PC-9 (cell line): ENCODE data around the gene SLC5A5. TPM values are rescaled to one million over a fixed set of nuclear protein-coding genes. Genes with fewer than 3 reads are reported as not detected.
A peak's percentile ranks its signal among the peaks of the same experiment; 100 is the strongest.

ENCODE experiments used
- BruUV-seq: library from RNA; stranded (reverse); fragments of 400-500 nt; replicated peaks from 2 replicates; lab custom pipeline; 2021; lab: Mats Ljungman, UMichigan
- CTCF ChIA-PET: fragments of 300-600 bp; sonication (Branson Sonifier 250); formaldehyde crosslinking; loops from one replicate; lab custom pipeline; 2022; ENCODE audit warnings: antibody characterized with exemption; lab: Charles Lee
- POLR2A ChIA-PET: fragments of 300-600 bp; sonication (Branson Sonifier 250); formaldehyde crosslinking; loops from one replicate; lab custom pipeline; 2022; ENCODE audit warnings: antibody characterized with exemption; ENCODE audit not compliant: unreplicated experiment; lab: Charles Lee
- DNase-seq, 2 experiments: peaks; one replicate each; pipeline versions ENCODE4 v3.0.0 to v3.0.0-alpha.2; 2015 to 2022; ENCODE audit warnings: mixed read lengths in 1 of 2
- H2AFZ ChIP-seq: fragments of 200-600 bp; sonication (generic); 2 replicates; pipeline ENCODE4 v1.8.1; 2017; ENCODE audit warnings: antibody characterized with exemption
- H3F3A ChIP-seq: fragments of 200-600 bp; sonication (generic); 2 replicates; pipeline ENCODE4 v1.8.1; 2017; ENCODE audit warnings: antibody characterized with exemption, mild to moderate bottlenecking, low read depth; ENCODE audit not compliant: insufficient read depth
- H3K27ac ChIP-seq: fragments of 200-600 bp; sonication (generic); 2 replicates; pipeline ENCODE4 v1.6.1; 2016; ENCODE audit warnings: mixed run types
- H3K27me3 ChIP-seq: fragments of 200-600 bp; sonication (generic); 2 replicates; pipeline ENCODE4 v1.6.1; 2016; ENCODE audit warnings: low read depth, mixed run types; ENCODE audit not compliant: insufficient read depth
- H3K36me3 ChIP-seq: fragments of 200-600 bp; sonication (generic); 2 replicates; pipeline ENCODE4 v1.6.1; 2016; ENCODE audit warnings: low read depth, mixed run types
- H3K4me1 ChIP-seq: fragments of 200-600 bp; sonication (generic); replicated peaks from 2 replicates; pipeline ENCODE4 v1.6.1; 2016; ENCODE audit warnings: mixed run types; ENCODE audit not compliant: insufficient read depth
- H3K4me2 ChIP-seq: fragments of 200-600 bp; sonication (generic); 2 replicates; pipeline ENCODE4 v1.6.1; 2017; ENCODE audit warnings: mixed run types
- H3K4me3 ChIP-seq: fragments of 200-600 bp; sonication (generic); 2 replicates; pipeline ENCODE4 v1.6.1; 2016; ENCODE audit warnings: mixed run types
- H3K79me2 ChIP-seq: fragments of 200-600 bp; sonication (generic); 2 replicates; pipeline ENCODE4 v1.6.1; 2017; ENCODE audit warnings: low read depth, mixed run types
- H3K9me2 ChIP-seq: fragments of 200-600 bp; sonication (generic); 2 replicates; pipeline ENCODE4 v1.8.1; 2017; ENCODE audit warnings: mild to moderate bottlenecking; ENCODE audit not compliant: insufficient read depth
- H3K9me3 ChIP-seq: fragments of 200-600 bp; sonication (generic); 2 replicates; pipeline ENCODE4 v1.8.1; 2016; ENCODE audit warnings: low read depth; ENCODE audit not compliant: insufficient read depth
- H4K20me1 ChIP-seq: fragments of 200-600 bp; sonication (generic); 2 replicates; pipeline ENCODE4 v1.8.1; 2017; ENCODE audit not compliant: insufficient read depth
- EZH2 ChIP-seq: fragments of 200-600 bp; sonication (generic); IDR thresholded peaks from 2 replicates; pipeline ENCODE4 v1.8.0; 2017; ENCODE audit warnings: antibody characterized with exemption, low read depth
- intact Hi-C: fragments of 100-400 bp; cut with micrococcal nuclease; formaldehyde crosslinking; loops from one replicate; pipeline ENCODE4 v1.10.0; 2022; ENCODE audit not compliant: unreplicated experiment
- total RNA-seq: library from RNA; stranded (reverse); gene quantifications from 2 replicates; pipeline ENCODE4 v1.2.3, GENCODE V29; 2021
- TF ChIP-seq, protein P1 (sequence below): fragments of 200-600 bp; sonication (generic); conservative IDR thresholded peaks from 2 replicates; pipeline ENCODE4 v1.6.1; 2017; ENCODE audit warnings: mixed run types, antibody characterized with exemption, mild to moderate bottlenecking, moderate library complexity

Gene SLC5A5
- total RNA-seq, 1 experiment from 2014 or later = not detected

DNA sequence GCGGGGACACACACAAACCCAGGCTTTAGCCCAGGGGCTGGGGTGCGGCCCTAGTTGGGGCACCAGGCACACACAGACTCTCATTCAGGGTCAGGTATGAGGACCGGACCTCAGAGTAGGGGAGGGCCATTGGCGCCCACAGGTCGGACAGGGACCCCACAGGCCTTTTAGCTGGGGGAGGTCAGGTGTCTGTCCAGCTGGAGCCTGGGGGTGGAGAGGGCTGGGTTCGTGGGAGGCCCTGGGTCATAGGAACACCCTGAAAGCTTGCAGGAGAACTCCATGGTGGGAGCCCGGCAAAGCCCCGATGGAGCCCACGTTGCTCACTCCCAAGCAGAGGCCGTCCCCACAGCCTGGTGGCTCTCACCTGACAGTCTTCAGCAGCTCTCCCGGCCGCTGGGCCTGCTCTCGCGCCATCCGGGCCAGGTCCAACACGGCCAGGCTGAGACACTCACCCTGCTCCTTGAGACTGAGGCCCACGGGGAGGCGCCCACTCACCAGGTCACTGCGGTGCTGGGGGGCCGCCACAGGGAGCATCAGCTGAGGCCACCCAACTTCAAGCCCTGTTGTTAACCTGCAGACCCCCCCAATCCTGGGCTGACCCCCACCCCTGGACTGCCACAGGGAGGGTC lies 29.0 kb upstream of the SLC5A5 start:
- peak overlapping the region; percentile 98 for H2AFZ ChIP-seq
- CTCF ChIA-PET = interaction anchor here (0.6 kb wide), 1 partner anchor 165 kb away, joined by 3 read pairs; the partner anchor contains the start of gene ARRDC2
- BruUV-seq = no TSS peak

DNA sequence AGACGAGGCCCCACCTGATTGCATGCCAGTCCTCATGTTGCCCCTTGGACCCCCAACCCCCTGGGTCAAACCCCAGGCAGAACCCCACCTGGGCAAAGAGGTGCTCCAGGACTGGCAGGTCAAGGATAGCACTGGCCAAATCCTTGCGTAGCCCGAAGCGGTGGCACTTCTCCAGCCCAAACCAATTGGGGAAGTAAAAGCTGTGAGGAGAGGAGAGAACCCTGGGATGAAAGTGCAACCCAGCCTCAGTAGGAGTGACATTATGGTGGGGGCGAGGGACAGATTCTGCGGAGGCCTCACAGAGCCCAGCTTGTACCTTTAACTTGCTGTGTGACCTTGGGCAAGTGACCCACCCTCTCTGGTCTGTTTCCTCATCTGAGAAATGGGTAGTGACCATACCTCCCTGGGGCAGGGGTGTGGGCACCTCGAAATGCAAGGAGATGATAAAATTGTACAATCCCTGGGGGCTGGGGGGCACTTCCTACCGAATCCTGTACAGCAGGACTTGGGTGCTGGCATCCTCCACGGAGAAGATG lies 28.4 kb upstream of the SLC5A5 start:
- no peak for DNase-seq
- peaks cover 10% of the 10 kb centered on the region for H3K4me1 ChIP-seq
- H3K4me2 ChIP-seq = peak overlapping the region; percentile 91
- no peaks in the 10 kb centered on the region for H3K9me2 ChIP-seq
- no peaks in the 10 kb centered on the region for H3K9me3 ChIP-seq
- no peaks in the 10 kb centered on the region for H3K27me3 ChIP-seq
- TF ChIP-seq, protein P1, sequence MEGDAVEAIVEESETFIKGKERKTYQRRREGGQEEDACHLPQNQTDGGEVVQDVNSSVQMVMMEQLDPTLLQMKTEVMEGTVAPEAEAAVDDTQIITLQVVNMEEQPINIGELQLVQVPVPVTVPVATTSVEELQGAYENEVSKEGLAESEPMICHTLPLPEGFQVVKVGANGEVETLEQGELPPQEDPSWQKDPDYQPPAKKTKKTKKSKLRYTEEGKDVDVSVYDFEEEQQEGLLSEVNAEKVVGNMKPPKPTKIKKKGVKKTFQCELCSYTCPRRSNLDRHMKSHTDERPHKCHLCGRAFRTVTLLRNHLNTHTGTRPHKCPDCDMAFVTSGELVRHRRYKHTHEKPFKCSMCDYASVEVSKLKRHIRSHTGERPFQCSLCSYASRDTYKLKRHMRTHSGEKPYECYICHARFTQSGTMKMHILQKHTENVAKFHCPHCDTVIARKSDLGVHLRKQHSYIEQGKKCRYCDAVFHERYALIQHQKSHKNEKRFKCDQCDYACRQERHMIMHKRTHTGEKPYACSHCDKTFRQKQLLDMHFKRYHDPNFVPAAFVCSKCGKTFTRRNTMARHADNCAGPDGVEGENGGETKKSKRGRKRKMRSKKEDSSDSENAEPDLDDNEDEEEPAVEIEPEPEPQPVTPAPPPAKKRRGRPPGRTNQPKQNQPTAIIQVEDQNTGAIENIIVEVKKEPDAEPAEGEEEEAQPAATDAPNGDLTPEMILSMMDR = no peak
- H3F3A ChIP-seq = peaks cover 6% of the 10 kb centered on the region
- no peak overlapping the region for H3K27ac ChIP-seq
- peak overlapping the region; percentile 93 for H3K4me3 ChIP-seq
- no peak overlapping the region; the same call in 1 of the 2 replicates for H2AFZ ChIP-seq
- no peaks in the 10 kb centered on the region for H4K20me1 ChIP-seq
- H3K79me2 ChIP-seq = peaks cover 12% of the 10 kb centered on the region
- ChIA-PET CTCF (no interaction called here), POLR2A (no interaction called here)
- no TSS peak for BruUV-seq
- no peaks in the 10 kb centered on the region for H3K36me3 ChIP-seq
- intact Hi-C loops = no loop called here

More for the DNA sequence above, 29.0 kb upstream of the SLC5A5 start:
- H4K20me1 ChIP-seq = no peaks in the 10 kb centered on the region
- no peaks in the 10 kb centered on the region for H3K9me3 ChIP-seq
- no peaks in the 10 kb centered on the region for H3K36me3 ChIP-seq
- H3K4me3 ChIP-seq = peak overlapping the region; percentile 93
- DNase-seq = no peak
- peaks cover 12% of the 10 kb centered on the region for H3K79me2 ChIP-seq
- peak overlapping the region; percentile 91 for H3K4me2 ChIP-seq
- no peaks in the 10 kb centered on the region for H3K27me3 ChIP-seq
- H3K4me1 ChIP-seq = peaks cover 10% of the 10 kb centered on the region
- H3F3A ChIP-seq = peaks cover 6% of the 10 kb centered on the region
- TF ChIP-seq, protein P1 = no peak
- TF ChIP-seq EZH2 = no peak
- intact Hi-C loops = loop anchor here (1.0 kb wide), 3 partner anchors 12 to 64 kb away; partner anchors contain the start of gene B3GNT3
- POLR2A ChIA-PET = interaction anchor here (0.5 to 1.5 kb wide), 2 partner anchors 12 to 460 kb away, joined by 6 to 7 read pairs; no protein-coding TSS in a partner anchor
- no peaks in the 10 kb centered on the region for H3K9me2 ChIP-seq
- peak overlapping the region; percentile 63 for H3K27ac ChIP-seq

DNA sequence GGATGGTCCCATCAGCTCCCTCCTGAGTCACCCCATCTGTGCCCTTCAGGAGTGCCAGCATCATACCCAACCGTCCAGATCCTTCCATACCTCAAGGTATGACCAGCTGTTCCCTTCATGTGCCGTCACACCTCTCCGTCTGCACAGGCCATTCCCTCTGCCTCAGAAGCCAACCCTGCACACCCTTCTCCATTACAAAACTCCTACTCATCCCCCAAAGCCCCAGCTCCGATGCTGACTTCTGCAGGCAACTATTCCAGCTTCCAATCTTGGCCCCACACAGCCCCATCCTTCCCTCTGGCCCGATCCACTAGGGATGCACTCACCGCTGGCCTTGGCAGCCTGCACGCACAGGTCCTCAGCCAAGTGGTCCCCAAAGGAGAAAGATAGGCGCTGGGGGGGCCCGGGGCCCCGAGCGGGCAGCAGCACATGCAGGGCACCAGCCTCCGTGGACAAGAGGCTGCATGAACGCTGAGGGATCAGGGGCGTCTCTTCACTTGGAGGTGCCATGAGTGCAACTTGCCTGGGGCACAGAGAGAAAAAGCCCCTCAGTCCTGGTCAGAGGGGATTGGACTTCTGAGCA lies 27.7 kb upstream of the SLC5A5 start:
- Histone ChIP-seq H3K79me2 (peaks cover 12% of the 10 kb centered on the region), H3K27ac (no peak overlapping the region), H4K20me1 (no peaks in the 10 kb centered on the region), H3K4me2 (no peak overlapping the region), H3F3A (peaks cover 6% of the 10 kb centered on the region), H3K4me1 (peaks cover 10% of the 10 kb centered on the region), H3K36me3 (no peaks in the 10 kb centered on the region), H3K9me2 (no peaks in the 10 kb centered on the region), H3K4me3 (no peak overlapping the region), H2AFZ (no peak overlapping the region), H3K27me3 (no peaks in the 10 kb centered on the region), H3K9me3 (no peaks in the 10 kb centered on the region)
- DNase-seq = no peak
- ChIA-PET POLR2A (no interaction called here), CTCF (no interaction called here)
- TF ChIP-seq, protein P1 = no peak
- no peak for TF ChIP-seq EZH2
- intact Hi-C loops = no loop called here
- BruUV-seq = no TSS peak
